Loucy (cell line): Measurements from ENCODE around the gene FCHO1.
A peak's percentile ranks its signal among the peaks of the same experiment; 100 is the strongest.

Source experiments
- H2AFZ ChIP-seq: fragments of 200-600 bp; sonication (generic); 2 replicates; pipeline ENCODE4 v1.6.0; 2016; ENCODE audit warnings: antibody characterized with exemption, mild to moderate bottlenecking, low read length, moderate library complexity
- H3F3A ChIP-seq: fragments of 200-600 bp; 2 replicates; pipeline ENCODE4 v1.6.0; 2016; ENCODE audit warnings: antibody characterized with exemption, low read depth, mild to moderate bottlenecking
- H3K27me3 ChIP-seq: fragments of 200-600 bp; sonication (generic); 2 replicates; pipeline ENCODE4 v1.6.1; 2014; ENCODE audit warnings: low read length, mild to moderate bottlenecking; ENCODE audit not compliant: insufficient read depth, poor library complexity, severe bottlenecking
- H3K36me3 ChIP-seq: fragments of 200-600 bp; sonication (generic); 2 replicates; pipeline ENCODE4 v1.6.1; 2016; ENCODE audit warnings: low read length; ENCODE audit not compliant: insufficient read depth
- H3K4me1 ChIP-seq: fragments of 200-600 bp; sonication (generic); 2 replicates; pipeline ENCODE4 v1.5.1; 2014; ENCODE audit warnings: low read length, mild to moderate bottlenecking; ENCODE audit not compliant: insufficient read depth, poor library complexity, severe bottlenecking
- H3K4me2 ChIP-seq: fragments of 200-600 bp; sonication (generic); 2 replicates; pipeline ENCODE4 v1.6.0; 2014; ENCODE audit warnings: antibody characterized with exemption, low read length, low read depth, mild to moderate bottlenecking; ENCODE audit not compliant: poor library complexity, severe bottlenecking
- H3K4me3 ChIP-seq: fragments of 200-600 bp; sonication (generic); 2 replicates; pipeline ENCODE4 v1.5.1; 2014; ENCODE audit warnings: low read length, mild to moderate bottlenecking, mixed read lengths; ENCODE audit not compliant: poor library complexity, severe bottlenecking
- H3K79me2 ChIP-seq: fragments of 200-600 bp; sonication (generic); 2 replicates; pipeline ENCODE4 v1.6.1; 2014; ENCODE audit warnings: low read length; ENCODE audit not compliant: insufficient read depth
- H3K9ac ChIP-seq: fragments of 200-600 bp; sonication (generic); 2 replicates; pipeline ENCODE4 v1.6.0; 2014; ENCODE audit warnings: mild to moderate bottlenecking, low read depth, low read length, moderate library complexity; ENCODE audit not compliant: poor library complexity, severe bottlenecking
- H3K9me2 ChIP-seq: fragments of 200-600 bp; sonication (generic); replicated peaks from 2 replicates; pipeline ENCODE4 v1.6.1; 2016; ENCODE audit warnings: low read depth, low read length, mixed read lengths
- H3K9me3 ChIP-seq: fragments of 200-600 bp; sonication (generic); 2 replicates; pipeline ENCODE4 v1.6.1; 2014; ENCODE audit warnings: mild to moderate bottlenecking, antibody characterized with exemption, low read length, low read depth; ENCODE audit not compliant: insufficient read depth
- H4K20me1 ChIP-seq: fragments of 200-600 bp; sonication (generic); 2 replicates; pipeline ENCODE4 v1.6.0; 2014; ENCODE audit warnings: antibody characterized with exemption, low read length, mild to moderate bottlenecking; ENCODE audit not compliant: insufficient read depth, poor library complexity, severe bottlenecking
- CTCF ChIP-seq: fragments of 200-600 bp; sonication (generic); conservative IDR thresholded peaks from 2 replicates; pipeline ENCODE4 v1.5.1; 2014; ENCODE audit warnings: mild to moderate bottlenecking, antibody characterized with exemption, low read length
- EZH2phosphoT487 ChIP-seq: fragments of 200-600 bp; IDR thresholded peaks from 2 replicates; pipeline ENCODE4 v1.6.1; 2018; ENCODE audit warnings: antibody characterized with exemption, mild to moderate bottlenecking, moderate library complexity, borderline replicate concordance

Gene FCHO1

GRCh38 chr19:17721111-17721628 lies 30.1 kb upstream of the FCHO1 start:
- Histone ChIP-seq H3F3A (no peaks in the 10 kb centered on the region), H2AFZ (no peak overlapping the region), H3K27me3 (no peaks in the 10 kb centered on the region), H3K4me3 (peak overlapping the region; percentile 90), H3K4me1 (peaks cover 30% of the 10 kb centered on the region), H3K4me2 (peak overlapping the region; percentile 87), H3K9me3 (no peaks in the 10 kb centered on the region), H3K36me3 (peaks cover 26% of the 10 kb centered on the region; the same call in 1 of the 2 replicates), H3K9me2 (no peaks in the 10 kb centered on the region), H3K79me2 (peaks cover 58% of the 10 kb centered on the region), H3K9ac (peak overlapping the region; percentile 84), H4K20me1 (peaks cover 31% of the 10 kb centered on the region)
- no peak for TF ChIP-seq CTCF
- TF ChIP-seq EZH2phosphoT487: no peak

- no peaks in the 10 kb centered on the region for H3F3A ChIP-seq
- no peaks in the 10 kb centered on the region for H3K9me2 ChIP-seq
- H3K27me3 ChIP-seq: no peaks in the 10 kb centered on the region
- H3K4me3 ChIP-seq: peak overlapping the region; percentile 90
- H3K9me3 ChIP-seq: no peaks in the 10 kb centered on the region
- H3K4me1 ChIP-seq: peaks cover 30% of the 10 kb centered on the region
- peaks cover 58% of the 10 kb centered on the region for H3K79me2 ChIP-seq
- no peak overlapping the region for H2AFZ ChIP-seq
- TF ChIP-seq CTCF (no peak), EZH2phosphoT487 (no peak)
- H3K9ac ChIP-seq: peak overlapping the region; percentile 84
- H3K4me2 ChIP-seq: peak overlapping the region; percentile 87
- H3K36me3 ChIP-seq: peaks cover 33% of the 10 kb centered on the region; the same call in 1 of the 2 replicates
- H4K20me1 ChIP-seq: peaks cover 34% of the 10 kb centered on the region
Observed at GRCh38 chr19:17721821-17722220, 29.5 kb upstream of the FCHO1 start.

- no peak overlapping the region for H3K4me3 ChIP-seq
- no peaks in the 10 kb centered on the region for H3K9me2 ChIP-seq
- peaks cover 42% of the 10 kb centered on the region; the same call in 1 of the 2 replicates for H3K36me3 ChIP-seq
- H2AFZ ChIP-seq: no peak overlapping the region
- H4K20me1 ChIP-seq: peaks cover 34% of the 10 kb centered on the region
- H3K27me3 ChIP-seq: no peaks in the 10 kb centered on the region
- H3F3A ChIP-seq: no peaks in the 10 kb centered on the region
- H3K4me2 ChIP-seq: peak overlapping the region; percentile 87
- H3K79me2 ChIP-seq: peaks cover 59% of the 10 kb centered on the region
- no peak for TF ChIP-seq CTCF
- TF ChIP-seq EZH2phosphoT487: no peak
- H3K9me3 ChIP-seq: no peaks in the 10 kb centered on the region
- peaks cover 30% of the 10 kb centered on the region for H3K4me1 ChIP-seq
- H3K9ac ChIP-seq: no peak overlapping the region
Observed at GRCh38 chr19:17722655-17723240, 28.5 kb upstream of the FCHO1 start.
